HepG2 (cell line): Measurements from ENCODE around the gene TRIM23. TPM values are rescaled to one million over a fixed set of nuclear protein-coding genes. Genes with fewer than 3 reads are reported as not detected.

Source experiments
- HHEX ChIP-seq: IDR thresholded peaks from 2 replicates; pipeline ENCODE4 v1.6.1; 2016; ENCODE audit warnings: control low read depth
- HNF1A ChIP-seq, 2 experiments: sonication (generic) in 1 of 2; formaldehyde crosslinking in 1 of 2; IDR thresholded peaks; 2 replicates each; pipeline versions ENCODE4 v1.4.0 to v1.6.1; 2016 to 2020; ENCODE audit warnings: borderline replicate concordance in 1 of 2, low read depth in 1 of 2, mild to moderate bottlenecking in 1 of 2, missing genetic modification reagents in 1 of 2
- MTF1 ChIP-seq: sonication (generic); formaldehyde crosslinking; IDR thresholded peaks from 2 replicates; pipeline ENCODE4 v1.5.0; 2020; ENCODE audit warnings: missing genetic modification reagents
- POLR2A ChIP-seq, 2 experiments: IDR thresholded peaks; 2 replicates each; pipeline ENCODE4 v1.6.1; 2011; ENCODE audit warnings: low read depth in 2 of 2, low read length in 2 of 2, mild to moderate bottlenecking in 1 of 2, moderate library complexity in 1 of 2; ENCODE audit not compliant: insufficient read depth in 1 of 2
- TCF7L2 ChIP-seq: IDR thresholded peaks from 2 replicates; pipeline ENCODE4 v1.6.1; 2011; ENCODE audit warnings: mild to moderate bottlenecking, low read depth, low read length, moderate library complexity
- ZNF142 ChIP-seq: sonication (generic); formaldehyde crosslinking; IDR thresholded peaks from 2 replicates; pipeline ENCODE4 v1.4.0; 2020; ENCODE audit warnings: missing genetic modification reagents
- polyA plus RNA-seq, 8 experiments: library from polyadenylated mRNA; depleted of rRNA in 3 of 8; stranded (reverse) in 7 of 8; unstranded in 1 of 8; fragments of >200 nt; fragmentation: Illumina TruSeq in 4 of 8; extraction: Trizol in 4 of 8; gene quantifications; 2 replicates each; pipeline versions ENCODE4 v1.2.1 to v1.2.3, GENCODE V29; 2011 to 2016; ENCODE audit warnings: low read depth in 4 of 8, missing spikeins in 1 of 8, mixed read lengths in 1 of 8; ENCODE audit not compliant: insufficient read depth in 1 of 8
- total RNA-seq, 5 experiments: library from RNA; depleted of rRNA; stranded (reverse); fragments of >200 nt; fragmentation: Illumina TruSeq; extraction: Trizol; gene quantifications; 2 replicates each; pipeline ENCODE4 v1.2.3, GENCODE V29; 2016; ENCODE audit warnings: low read depth in 1 of 5
- TF ChIP-seq, protein P1 (sequence below): IDR thresholded peaks from 2 replicates; pipeline ENCODE4 v1.6.1; 2016; ENCODE audit warnings: missing compliant biosample characterization, missing genetic modification reagents, borderline replicate concordance
- TF ChIP-seq, protein P2 (sequence below), 2 experiments: sonication (generic) in 1 of 2; formaldehyde crosslinking in 1 of 2; IDR thresholded peaks; 2 replicates each; pipeline versions ENCODE4 v1.6.1 to v1.9.0; 2014 to 2022; ENCODE audit warnings: antibody characterized with exemption in 1 of 2, borderline replicate concordance in 1 of 2, inconsistent platforms in 1 of 2, low read depth in 1 of 2, missing genetic modification reagents in 1 of 2

TRIM23 gene
- total and polyA plus RNA-seq, 2 of the 13 experiments (the other 11 are each of a cell fraction or from before 2014, with no cell fraction given): 4.6 to 11.4 TPM

DNA sequence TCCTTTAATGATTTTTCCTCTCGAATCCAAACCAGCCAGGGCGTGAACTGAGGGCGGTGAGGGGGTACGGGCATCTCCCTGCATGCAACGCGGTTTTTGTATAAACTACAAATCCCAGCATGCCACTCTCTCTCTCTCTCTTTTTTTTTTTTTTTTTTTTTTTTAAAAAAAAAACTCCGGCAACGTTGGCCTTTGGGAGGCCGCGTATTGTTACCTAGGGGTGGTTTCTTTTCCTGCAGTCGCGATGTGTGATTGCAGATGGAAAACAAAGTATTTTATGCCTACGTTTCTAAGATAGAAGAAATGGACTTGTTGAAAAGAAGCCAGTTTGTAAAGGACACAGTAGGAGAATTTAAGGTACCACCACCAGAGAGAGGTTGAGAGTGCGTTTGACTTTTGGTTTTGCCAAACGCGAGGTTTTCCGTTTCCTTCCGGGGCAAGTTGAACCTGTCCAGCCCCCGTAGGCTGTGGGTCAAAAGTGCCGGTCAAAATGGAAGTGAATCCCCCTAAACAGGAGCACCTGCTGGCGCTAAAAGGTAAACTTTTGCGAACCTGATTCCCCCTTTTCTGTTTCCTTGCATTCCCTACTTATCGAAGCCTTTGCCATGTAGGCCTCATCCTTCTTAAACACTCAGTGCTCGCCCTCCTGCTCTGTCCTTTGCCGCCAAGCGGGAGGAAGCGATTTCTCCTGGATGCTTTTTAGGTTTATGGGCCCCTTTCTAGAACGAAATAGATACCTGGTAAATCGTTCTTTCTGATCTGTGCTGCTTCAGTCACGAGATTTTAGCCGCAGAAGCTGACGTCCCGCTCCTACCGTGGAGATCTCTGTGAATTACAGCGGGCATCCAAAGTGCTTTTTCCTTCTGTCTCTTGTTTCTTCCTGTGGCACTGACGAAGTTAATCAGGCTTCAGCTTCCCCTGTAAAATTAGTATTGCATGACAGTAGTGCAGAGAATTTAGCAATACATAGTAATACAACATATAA lies 730 bp upstream of the TRIM23 start, which contains the start of the genes SHLD3 and TRAPPC13 (continued):
- no peak for TF ChIP-seq HNF1A (IDR thresholded peaks at IDR 0.05; ENCODE audit: low read depth)
- no peak for TF ChIP-seq HNF1A (CRISPR knock-in tag; IDR thresholded peaks at IDR 0.05; ENCODE audit: borderline replicate concordance)
- no peak for TF ChIP-seq ZNF142 (CRISPR knock-in tag)
- TF ChIP-seq, protein P1, sequence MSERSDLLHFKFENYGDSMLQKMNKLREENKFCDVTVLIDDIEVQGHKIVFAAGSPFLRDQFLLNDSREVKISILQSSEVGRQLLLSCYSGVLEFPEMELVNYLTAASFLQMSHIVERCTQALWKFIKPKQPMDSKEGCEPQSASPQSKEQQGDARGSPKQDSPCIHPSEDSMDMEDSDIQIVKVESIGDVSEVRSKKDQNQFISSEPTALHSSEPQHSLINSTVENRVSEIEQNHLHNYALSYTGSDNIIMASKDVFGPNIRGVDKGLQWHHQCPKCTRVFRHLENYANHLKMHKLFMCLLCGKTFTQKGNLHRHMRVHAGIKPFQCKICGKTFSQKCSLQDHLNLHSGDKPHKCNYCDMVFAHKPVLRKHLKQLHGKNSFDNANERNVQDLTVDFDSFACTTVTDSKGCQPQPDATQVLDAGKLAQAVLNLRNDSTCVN (CRISPR knock-in tag): peak; percentile 26; the same call in 1 of the 2 replicates
- no peak for TF ChIP-seq HHEX (CRISPR knock-in tag)
- 0 out of 2 replicates have a peak, but pooled peaks have one; percentile 47 for TF ChIP-seq MTF1 (CRISPR knock-in tag)
- no peak for TF ChIP-seq TCF7L2
- peak; percentile 43 to 55 for TF ChIP-seq POLR2A (IDR thresholded peaks at IDR 0.05; ENCODE audit: insufficient read depth in 1 of 2, low read depth in 2 of 2, low read length in 2 of 2)
- TF ChIP-seq, protein P2, sequence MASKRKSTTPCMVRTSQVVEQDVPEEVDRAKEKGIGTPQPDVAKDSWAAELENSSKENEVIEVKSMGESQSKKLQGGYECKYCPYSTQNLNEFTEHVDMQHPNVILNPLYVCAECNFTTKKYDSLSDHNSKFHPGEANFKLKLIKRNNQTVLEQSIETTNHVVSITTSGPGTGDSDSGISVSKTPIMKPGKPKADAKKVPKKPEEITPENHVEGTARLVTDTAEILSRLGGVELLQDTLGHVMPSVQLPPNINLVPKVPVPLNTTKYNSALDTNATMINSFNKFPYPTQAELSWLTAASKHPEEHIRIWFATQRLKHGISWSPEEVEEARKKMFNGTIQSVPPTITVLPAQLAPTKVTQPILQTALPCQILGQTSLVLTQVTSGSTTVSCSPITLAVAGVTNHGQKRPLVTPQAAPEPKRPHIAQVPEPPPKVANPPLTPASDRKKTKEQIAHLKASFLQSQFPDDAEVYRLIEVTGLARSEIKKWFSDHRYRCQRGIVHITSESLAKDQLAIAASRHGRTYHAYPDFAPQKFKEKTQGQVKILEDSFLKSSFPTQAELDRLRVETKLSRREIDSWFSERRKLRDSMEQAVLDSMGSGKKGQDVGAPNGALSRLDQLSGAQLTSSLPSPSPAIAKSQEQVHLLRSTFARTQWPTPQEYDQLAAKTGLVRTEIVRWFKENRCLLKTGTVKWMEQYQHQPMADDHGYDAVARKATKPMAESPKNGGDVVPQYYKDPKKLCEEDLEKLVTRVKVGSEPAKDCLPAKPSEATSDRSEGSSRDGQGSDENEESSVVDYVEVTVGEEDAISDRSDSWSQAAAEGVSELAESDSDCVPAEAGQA (IDR thresholded peaks at IDR 0.05; ENCODE audit: low read depth): peak; percentile 58; the same call in 1 of the 2 replicates
- TF ChIP-seq, protein P2 (CRISPR knock-in tag; IDR thresholded peaks at IDR 0.05; ENCODE audit: borderline replicate concordance): no peak
